ENCODE measurements around the gene CADPS2. TPM values are rescaled to one million over a fixed set of nuclear protein-coding genes. Genes with fewer than 3 reads are reported as not detected.
"Not testable (repeated sequence)": the region's sequence is repeated elsewhere in the genome, so short reads cannot be mapped to it uniquely, and the experiment has no call there.

CADPS2 gene
- total RNA-seq, 1 experiment from 2014 or later, result 5.9 TPM

DNA sequence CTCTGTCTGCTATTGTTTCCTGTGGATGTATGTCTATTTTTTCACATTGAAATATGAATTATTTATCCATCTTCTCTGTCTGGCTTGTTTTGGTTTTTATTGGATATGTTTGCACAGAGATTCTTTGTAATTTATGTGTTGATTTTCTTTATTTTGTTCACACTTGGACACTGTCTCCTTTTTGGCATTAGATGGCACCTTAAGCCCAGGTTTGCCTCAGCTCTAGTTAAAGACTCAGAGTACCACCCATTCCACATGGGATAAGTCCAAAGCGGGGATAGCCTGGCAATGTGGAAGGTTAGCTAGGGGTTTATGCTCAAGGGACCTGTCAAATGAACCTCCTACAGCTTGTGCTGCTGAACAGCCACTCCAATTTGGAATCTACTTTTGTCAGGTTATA lies 595.8 kb downstream of the CADPS2 start:
- Histone ChIP-seq H3K4me3 (ENCODE audit: insufficient read depth, low read depth, low read length) (no peak overlapping the region), H3K27me3 (ENCODE audit: control insufficient read depth, insufficient read depth, low read length) (no peaks in the 10 kb centered on the region), H3K36me3 (replicated peaks; ENCODE audit: control insufficient read depth, insufficient read depth, low read length) (no peaks in the 10 kb centered on the region)
- no peak for DNase-seq

DNA sequence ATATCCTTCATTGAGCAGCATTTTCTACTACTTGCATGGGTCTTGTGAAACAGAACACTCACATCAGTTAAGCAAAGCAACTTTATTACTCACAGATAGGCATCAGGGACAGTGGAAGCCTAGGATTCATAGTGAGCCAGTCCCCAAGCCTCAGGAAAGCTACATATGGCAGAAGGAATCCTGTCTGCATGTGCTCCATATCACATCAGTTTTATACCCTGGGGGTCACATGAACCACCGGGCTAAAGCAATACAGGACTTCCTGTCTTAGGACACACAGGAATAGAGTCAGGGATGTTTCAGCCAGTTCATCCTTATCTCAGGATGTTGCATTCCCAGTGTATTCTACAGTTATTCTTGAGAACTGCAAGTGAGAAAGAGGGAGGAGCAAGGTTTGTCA lies 596.8 kb downstream of the CADPS2 start:
- Histone ChIP-seq H3K36me3 (replicated peaks; ENCODE audit: control insufficient read depth, insufficient read depth, low read length) (no peaks in the 10 kb centered on the region), H3K27me3 (ENCODE audit: control insufficient read depth, insufficient read depth, low read length) (no peaks in the 10 kb centered on the region), H3K4me3 (ENCODE audit: insufficient read depth, low read depth, low read length) (no peak overlapping the region)
- DNase-seq, result no peak

DNA sequence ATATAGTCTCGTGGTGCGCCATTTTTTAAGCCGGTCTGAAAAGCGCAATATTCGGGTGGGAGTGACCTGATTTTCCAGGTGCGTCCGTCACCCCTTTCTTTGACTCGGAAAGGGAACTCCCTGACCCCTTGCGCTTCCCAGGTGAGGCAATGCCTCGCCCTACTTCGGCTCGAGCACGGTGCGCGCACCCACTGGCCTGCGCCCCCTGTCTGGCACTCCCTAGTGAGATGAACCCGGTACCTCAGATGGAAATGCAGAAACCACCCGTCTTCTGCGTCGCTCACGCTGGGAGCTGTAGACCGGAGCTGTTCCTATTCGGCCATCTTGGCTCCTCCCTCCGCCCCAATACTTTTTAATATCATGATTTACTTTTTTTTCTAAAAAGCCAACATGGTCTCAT lies 601.7 kb downstream of the CADPS2 start:
- peak overlapping the region; percentile 27; the same call in 1 of the 2 replicates for H3K4me3 ChIP-seq (ENCODE audit: insufficient read depth, low read depth, low read length)

GRCh38 chr7:122273117-122273516 lies 613.1 kb downstream of the CADPS2 start:
- Histone ChIP-seq H3K4me3 (ENCODE audit: insufficient read depth, low read depth, low read length) (no peak overlapping the region), H3K36me3 (replicated peaks; ENCODE audit: control insufficient read depth, insufficient read depth, low read length) (no peaks in the 10 kb centered on the region), H3K27me3 (ENCODE audit: control insufficient read depth, insufficient read depth, low read length) (no peaks in the 10 kb centered on the region)
- no peak for DNase-seq

More for the DNA sequence above, 601.7 kb downstream of the CADPS2 start:
- not testable (repeated sequence) for H3K27me3 ChIP-seq (ENCODE audit: control insufficient read depth, insufficient read depth, low read length); DNase-seq; H3K36me3 ChIP-seq (replicated peaks; ENCODE audit: control insufficient read depth, insufficient read depth, low read length)

- no peaks in the 10 kb centered on the region for H3K36me3 ChIP-seq (replicated peaks; ENCODE audit: control insufficient read depth, insufficient read depth, low read length)
- no peak for DNase-seq
- H3K27me3 ChIP-seq (ENCODE audit: control insufficient read depth, insufficient read depth, low read length), result no peaks in the 10 kb centered on the region
- H3K4me3 ChIP-seq (ENCODE audit: insufficient read depth, low read depth, low read length), result no peak overlapping the region
Measured at GRCh38 chr7:122269241-122269640, 617.0 kb downstream of the CADPS2 start.

Other genes starting within 250 kb of the CADPS2 start
- gene RNF133, start 187.3 kb downstream of the CADPS2 start, total RNA-seq (2014; rRNA removed; shearing (Covaris generic)), result not detected in 2 replicates
- gene RNF148, start 183.5 kb downstream of the CADPS2 start, total RNA-seq (2014; rRNA removed; shearing (Covaris generic)), result 0.48 TPM in 1 of 2 replicates, not detected in the other
- not detected in 2 replicates for gene TAS2R16, start 109.2 kb upstream of the CADPS2 start, total RNA-seq (2014; rRNA removed; shearing (Covaris generic))

Measured in H7 (cell line).